Keratinocyte (primary cell): ENCODE measurements around the gene WDFY1.

Source experiments
- CTCF ChIP-seq, 3 experiments: IDR thresholded peaks in 1 of 3; conservative IDR thresholded peaks in 1 of 3; optimal IDR thresholded peaks in 1 of 3; 2 replicates in 2 of 3; 3 replicates in 1 of 3; pipeline versions ENCODE3 to v1.5.1; 2011; ENCODE audit warnings: low read length in 3 of 3, mild to moderate bottlenecking in 3 of 3, moderate library complexity in 2 of 3, control low read depth in 1 of 3, inconsistent platforms in 1 of 3; ENCODE audit not compliant: insufficient read depth in 2 of 3; ENCODE audit errors: extremely low read depth in 1 of 3
- EZH2 ChIP-seq: IDR thresholded peaks from one replicate; pipeline ENCODE4 v1.6.1; 2012; ENCODE audit warnings: inconsistent platforms, mild to moderate bottlenecking, low read length, moderate library complexity

GRCh38 chr2:223915071-223915470, 30.1 kb downstream of the WDFY1 start:
- TF ChIP-seq CTCF (optimal IDR thresholded peaks at IDR 0.05 in 1 of 3, IDR thresholded peaks at IDR 0.05 in 1 of 3, conservative IDR thresholded peaks at IDR 0.05 in 1 of 3; ENCODE audit: extremely low read depth in 1 of 3, insufficient read depth in 2 of 3, low read length in 3 of 3) (no peak), EZH2 (no peak)
